NB4 (cell line): ENCODE results near the gene MAPK8IP2.

ENCODE experiments used
- CTCF ChIP-seq: IDR thresholded peaks from one replicate; pipeline ENCODE4 v1.5.1; 2012; ENCODE audit warnings: low read depth, low read length
- MYC ChIP-seq: IDR thresholded peaks from 2 replicates; pipeline ENCODE4 v1.6.1; 2011; ENCODE audit warnings: low read depth, low read length

- TF ChIP-seq CTCF (no peak), MYC (no peak)
Measured at GRCh38 chr22:50657925-50658324, 57.3 kb downstream of the MAPK8IP2 start.
